Osteocyte (in vitro differentiated cells): Measurements from ENCODE around the gene ABHD4. TPM values are rescaled to one million over a fixed set of nuclear protein-coding genes. Genes with fewer than 3 reads are reported as not detected.

ENCODE experiments used
- DNase-seq: peaks from one replicate; pipeline ENCODE4 v3.0.0; 2021; ENCODE audit warnings: mixed read lengths; ENCODE audit not compliant: unreplicated experiment; ENCODE audit errors: extremely low spot score
- H3K27ac Mint-ChIP-seq: one replicate; pipeline ENCODE4 v1.8.0; 2021; ENCODE audit warnings: mild to moderate bottlenecking, mixed read lengths; ENCODE audit not compliant: unreplicated experiment
- H3K27me3 Mint-ChIP-seq: one replicate; pipeline ENCODE4 v1.8.0; 2021; ENCODE audit warnings: mixed read lengths; ENCODE audit not compliant: unreplicated experiment
- H3K36me3 Mint-ChIP-seq: one replicate; pipeline ENCODE4 v1.8.0; 2021; ENCODE audit warnings: mixed read lengths; ENCODE audit not compliant: unreplicated experiment
- H3K4me1 Mint-ChIP-seq: one replicate; pipeline ENCODE4 v1.8.0; 2021; ENCODE audit warnings: mixed read lengths; ENCODE audit not compliant: unreplicated experiment
- H3K4me3 Mint-ChIP-seq: one replicate; pipeline ENCODE4 v1.8.0; 2021; ENCODE audit warnings: mild to moderate bottlenecking, moderate library complexity, mixed read lengths; ENCODE audit not compliant: unreplicated experiment
- H3K9me3 Mint-ChIP-seq: one replicate; pipeline ENCODE4 v1.8.0; 2021; ENCODE audit warnings: mixed read lengths; ENCODE audit not compliant: unreplicated experiment
- total RNA-seq: library from RNA; stranded (reverse); gene quantifications from 2 replicates; pipeline ENCODE4 v1.2.1, GENCODE V29; 2021
- TF ChIP-seq, protein P1 (sequence below): fragments of 200-600 bp; sonication (generic); IDR thresholded peaks from 2 replicates; pipeline ENCODE4 v1.5.0; 2021; ENCODE audit warnings: antibody characterized with exemption, mild to moderate bottlenecking, moderate library complexity

Gene ABHD4
- total RNA-seq, 1 donor from 2014 or later, result 74.1 TPM

DNA sequence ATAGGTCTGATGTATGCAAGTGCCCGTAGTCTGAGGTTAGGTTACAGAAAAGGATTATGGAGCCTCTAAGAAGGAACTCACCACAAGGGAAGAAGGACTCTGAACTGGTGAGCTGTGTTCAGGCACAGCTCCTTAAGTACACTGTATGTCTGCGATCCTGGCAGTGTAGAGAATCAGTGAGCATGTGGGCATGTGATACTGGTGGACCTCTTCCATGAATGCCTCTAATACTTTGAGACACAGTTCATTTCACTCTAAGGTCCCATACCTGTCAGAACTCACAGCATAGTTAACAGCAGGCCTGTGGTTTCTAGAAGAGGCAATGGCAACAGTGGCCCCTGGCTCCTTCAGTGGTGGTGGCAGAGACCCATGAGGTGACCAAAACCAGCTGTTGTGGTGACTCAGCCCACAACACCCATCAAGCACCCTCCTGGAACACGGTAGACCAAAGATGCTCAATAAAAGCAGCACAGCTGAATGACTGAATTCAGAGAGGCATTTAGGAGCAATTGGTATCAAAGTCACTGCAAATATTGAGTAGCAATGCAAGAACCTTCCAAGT is 52.9 kb downstream of the ABHD4 start:
- H3K4me3 Mint-ChIP-seq, result no peak overlapping the region
- no peaks in the 10 kb centered on the region for H3K36me3 Mint-ChIP-seq
- H3K27me3 Mint-ChIP-seq, result no peaks in the 10 kb centered on the region
- TF ChIP-seq, protein P1, sequence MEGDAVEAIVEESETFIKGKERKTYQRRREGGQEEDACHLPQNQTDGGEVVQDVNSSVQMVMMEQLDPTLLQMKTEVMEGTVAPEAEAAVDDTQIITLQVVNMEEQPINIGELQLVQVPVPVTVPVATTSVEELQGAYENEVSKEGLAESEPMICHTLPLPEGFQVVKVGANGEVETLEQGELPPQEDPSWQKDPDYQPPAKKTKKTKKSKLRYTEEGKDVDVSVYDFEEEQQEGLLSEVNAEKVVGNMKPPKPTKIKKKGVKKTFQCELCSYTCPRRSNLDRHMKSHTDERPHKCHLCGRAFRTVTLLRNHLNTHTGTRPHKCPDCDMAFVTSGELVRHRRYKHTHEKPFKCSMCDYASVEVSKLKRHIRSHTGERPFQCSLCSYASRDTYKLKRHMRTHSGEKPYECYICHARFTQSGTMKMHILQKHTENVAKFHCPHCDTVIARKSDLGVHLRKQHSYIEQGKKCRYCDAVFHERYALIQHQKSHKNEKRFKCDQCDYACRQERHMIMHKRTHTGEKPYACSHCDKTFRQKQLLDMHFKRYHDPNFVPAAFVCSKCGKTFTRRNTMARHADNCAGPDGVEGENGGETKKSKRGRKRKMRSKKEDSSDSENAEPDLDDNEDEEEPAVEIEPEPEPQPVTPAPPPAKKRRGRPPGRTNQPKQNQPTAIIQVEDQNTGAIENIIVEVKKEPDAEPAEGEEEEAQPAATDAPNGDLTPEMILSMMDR, result no peak
- peaks cover 2% of the 10 kb centered on the region for H3K9me3 Mint-ChIP-seq
- DNase-seq, result no peak
- peak overlapping the region; percentile 15 for H3K27ac Mint-ChIP-seq
- peaks cover 38% of the 10 kb centered on the region for H3K4me1 Mint-ChIP-seq

DNA sequence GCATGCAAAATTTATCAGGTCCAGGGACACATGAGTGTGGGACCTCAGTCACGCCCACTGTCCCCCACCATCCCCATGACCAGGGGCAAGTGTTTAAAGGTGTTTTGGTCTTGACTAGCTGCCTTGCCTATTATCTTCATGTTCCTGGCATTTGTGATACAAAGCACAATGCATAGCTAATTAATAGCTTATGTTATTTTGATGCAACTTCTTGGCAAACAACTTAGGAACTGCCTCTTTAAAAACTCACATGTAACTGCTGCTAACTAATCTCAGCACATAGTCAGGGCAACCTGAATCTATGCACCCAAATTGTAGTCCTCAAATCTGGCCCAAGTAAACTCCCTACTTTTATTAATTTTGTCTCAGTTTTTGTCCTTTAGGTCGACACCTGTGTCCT is 53.5 kb downstream of the ABHD4 start:
- H3K4me3 Mint-ChIP-seq, result no peak overlapping the region
- TF ChIP-seq, protein P1, result no peak
- H3K27ac Mint-ChIP-seq, result no peak overlapping the region
- H3K36me3 Mint-ChIP-seq, result no peaks in the 10 kb centered on the region
- no peak for DNase-seq
- no peaks in the 10 kb centered on the region for H3K9me3 Mint-ChIP-seq
- peaks cover 37% of the 10 kb centered on the region for H3K4me1 Mint-ChIP-seq
- H3K27me3 Mint-ChIP-seq, result no peaks in the 10 kb centered on the region

DNA sequence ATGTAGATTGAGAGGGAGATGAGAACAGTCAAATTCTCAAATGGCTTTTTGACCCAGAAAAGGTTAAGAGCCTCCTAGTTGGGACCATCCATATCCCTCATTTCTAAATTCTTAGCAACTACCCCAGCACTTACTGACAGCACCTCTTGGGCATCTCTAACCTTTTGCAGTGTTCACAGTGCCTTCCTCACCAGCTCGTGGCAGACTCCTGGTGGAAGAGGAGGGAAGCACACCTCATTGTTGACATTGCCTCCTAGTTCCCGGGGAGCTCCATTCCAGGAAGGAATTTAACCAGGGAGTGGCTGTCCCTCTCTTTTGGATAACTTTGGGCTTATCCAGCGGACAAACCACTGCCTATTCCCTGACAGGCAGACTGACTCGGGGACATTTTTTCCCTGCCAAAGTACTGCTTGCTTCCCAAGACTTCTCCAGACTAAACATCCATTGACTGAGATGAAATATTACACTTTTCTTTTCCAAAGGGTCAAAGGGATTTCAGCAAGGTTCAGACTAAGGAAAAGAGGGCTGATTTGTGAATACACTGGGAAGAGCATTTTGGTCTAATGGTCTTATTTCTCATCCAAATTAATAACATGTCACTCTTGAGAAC is 55.0 kb downstream of the ABHD4 start:
- TF ChIP-seq, protein P1, result peak; percentile 84
- Mint-ChIP-seq H3K36me3 (no peaks in the 10 kb centered on the region), H3K4me3 (no peak overlapping the region), H3K27me3 (no peaks in the 10 kb centered on the region), H3K9me3 (no peaks in the 10 kb centered on the region), H3K27ac (peak overlapping the region; percentile 68), H3K4me1 (peaks cover 44% of the 10 kb centered on the region)
- DNase-seq, result peak; percentile 89

DNA sequence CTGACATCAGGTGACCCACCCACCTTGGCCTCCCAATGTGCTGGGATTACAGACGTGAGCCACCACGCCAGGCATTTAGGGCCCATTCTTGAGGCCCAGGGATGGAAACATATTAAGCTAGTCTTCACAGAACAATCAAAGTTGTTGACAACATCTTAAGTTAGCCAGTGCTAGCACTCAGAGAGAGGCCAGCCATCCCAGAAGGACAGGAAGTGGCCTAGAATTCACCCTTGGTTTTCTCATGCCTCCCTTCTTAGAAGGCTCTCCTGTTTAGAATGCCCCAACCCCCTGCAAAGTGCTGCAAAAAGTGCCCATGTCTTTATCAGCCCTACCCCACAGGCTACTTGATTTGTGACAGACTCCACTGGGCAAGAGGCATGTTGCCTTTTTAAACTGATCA is 58.1 kb downstream of the ABHD4 start:
- no peaks in the 10 kb centered on the region for H3K27me3 Mint-ChIP-seq
- H3K4me1 Mint-ChIP-seq, result peaks cover 37% of the 10 kb centered on the region
- H3K4me3 Mint-ChIP-seq, result no peak overlapping the region
- no peaks in the 10 kb centered on the region for H3K9me3 Mint-ChIP-seq
- no peak for DNase-seq
- H3K27ac Mint-ChIP-seq, result peak overlapping the region; percentile 82
- no peaks in the 10 kb centered on the region for H3K36me3 Mint-ChIP-seq
- TF ChIP-seq, protein P1, result no peak

DNA sequence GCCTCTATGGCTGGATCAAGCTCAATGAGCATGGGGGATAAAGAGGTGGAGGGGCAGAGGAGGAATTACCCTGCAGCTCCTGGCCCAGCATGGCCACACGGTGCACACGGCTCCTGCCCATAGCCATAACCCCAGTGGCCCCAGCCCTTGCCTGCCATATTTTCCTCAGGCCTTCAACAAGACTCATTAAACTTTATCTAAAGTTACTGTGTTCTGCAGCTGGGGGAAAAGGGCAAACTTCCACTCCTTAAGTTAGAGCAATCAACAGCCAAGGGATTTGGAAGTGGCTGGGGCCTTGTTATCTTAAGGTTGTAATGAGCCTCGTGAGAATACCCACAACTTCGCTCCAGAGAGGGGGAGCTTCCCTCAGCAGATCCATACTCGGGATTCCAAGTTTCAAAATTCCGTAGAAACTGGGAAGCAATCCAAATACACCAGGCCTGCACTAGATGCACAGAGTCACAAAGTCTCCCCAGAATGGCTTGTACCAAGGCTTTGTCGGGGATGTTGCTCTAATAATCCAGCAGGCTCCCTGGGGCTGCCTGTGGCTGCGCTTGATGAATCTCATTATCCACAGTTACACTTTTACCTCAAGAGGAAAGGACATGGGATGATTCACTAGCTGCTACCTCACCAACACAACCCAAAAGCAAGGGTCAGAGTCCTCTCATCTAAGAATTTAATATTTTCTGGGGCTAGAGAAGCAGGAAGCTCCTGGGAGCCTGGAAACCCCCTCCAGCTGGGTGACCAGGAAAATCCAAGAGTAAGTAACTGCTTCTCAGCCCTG is 59.0 kb downstream of the ABHD4 start:
- Mint-ChIP-seq H3K9me3 (no peaks in the 10 kb centered on the region), H3K27ac (peak overlapping the region; percentile 82), H3K4me1 (peaks cover 34% of the 10 kb centered on the region), H3K4me3 (no peak overlapping the region), H3K36me3 (no peaks in the 10 kb centered on the region), H3K27me3 (no peaks in the 10 kb centered on the region)
- DNase-seq, result no peak
- TF ChIP-seq, protein P1, result no peak
